ENCODE data around the gene VRK1.

The VRK1 gene

DNA sequence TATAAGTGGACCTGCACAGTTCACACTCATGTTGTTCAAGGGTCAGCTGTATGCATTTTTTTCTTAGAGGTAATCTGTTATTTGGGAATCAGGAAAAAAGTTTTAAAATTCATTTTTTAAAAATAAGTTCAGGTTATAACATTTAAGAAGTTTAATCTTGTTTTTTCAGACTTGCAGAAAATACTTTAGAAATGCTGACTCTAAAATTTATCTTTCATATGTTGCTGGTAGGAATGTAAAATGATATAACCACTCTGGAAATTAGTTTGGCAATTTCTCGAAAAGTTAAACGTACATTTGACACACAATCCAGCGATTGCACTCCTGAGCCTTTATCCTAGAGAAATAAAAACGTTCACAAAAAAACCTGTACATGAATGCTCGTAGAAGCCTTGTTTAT lies 4.7 kb downstream of the VRK1 start:
- H3K36me3 ChIP-seq (ENCODE audit: control insufficient read depth in 1 of 2, insufficient read depth in 2 of 2, low read length in 2 of 2) = no peaks in the 10 kb centered on the region
- H3K27me3 ChIP-seq (ENCODE audit: control insufficient read depth in 1 of 2, insufficient read depth in 2 of 2, low read length in 2 of 2) = no peaks in the 10 kb centered on the region
- no peak overlapping the region for H3K27ac ChIP-seq (ENCODE audit: low read depth, low read length)
- no peaks in the 10 kb centered on the region for H3K9me3 ChIP-seq (ENCODE audit: control insufficient read depth in 1 of 2, low read length in 2 of 2)
- no peak overlapping the region for H3K4me3 ChIP-seq (ENCODE audit: low read depth in 1 of 2, low read length in 2 of 2)
- H3K9ac ChIP-seq (ENCODE audit: low read depth in 1 of 2, low read length in 2 of 2) = no peak overlapping the region
- peaks cover 9 to 18% of the 10 kb centered on the region in 2 donors for H3K4me1 ChIP-seq (ENCODE audit: control insufficient read depth in 1 of 2, insufficient read depth in 2 of 2, low read length in 2 of 2)

DNA sequence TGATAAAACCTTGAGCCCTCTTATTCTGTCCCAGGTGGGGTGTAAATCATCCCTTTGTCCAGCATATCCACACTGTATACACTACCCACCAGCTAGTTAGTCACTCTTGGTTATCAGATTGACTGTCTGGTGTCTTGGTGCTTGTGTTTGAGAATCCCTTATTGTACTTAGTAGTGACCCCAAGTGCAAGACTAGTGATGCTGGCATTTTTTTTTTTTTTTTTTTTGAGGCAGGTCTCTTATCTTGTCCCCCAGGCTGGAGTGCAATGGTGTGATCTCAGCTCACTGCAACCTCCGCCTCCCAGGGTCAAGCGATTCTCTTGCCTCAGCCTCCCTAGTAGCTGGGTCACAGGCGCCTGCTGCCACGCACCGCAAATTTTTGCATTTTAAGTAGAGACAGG lies 5.8 kb downstream of the VRK1 start:
- H3K4me3 ChIP-seq (ENCODE audit: low read depth in 1 of 2, low read length in 2 of 2) = no peak overlapping the region
- H3K9me3 ChIP-seq (ENCODE audit: control insufficient read depth in 1 of 2, low read length in 2 of 2) = no peaks in the 10 kb centered on the region
- H3K27ac ChIP-seq (ENCODE audit: low read depth, low read length) = no peak overlapping the region
- no peak overlapping the region for H3K9ac ChIP-seq (ENCODE audit: low read depth in 1 of 2, low read length in 2 of 2)
- H3K27me3 ChIP-seq (ENCODE audit: control insufficient read depth in 1 of 2, insufficient read depth in 2 of 2, low read length in 2 of 2) = no peaks in the 10 kb centered on the region
- no peaks in the 10 kb centered on the region for H3K36me3 ChIP-seq (ENCODE audit: control insufficient read depth in 1 of 2, insufficient read depth in 2 of 2, low read length in 2 of 2)
- H3K4me1 ChIP-seq (ENCODE audit: control insufficient read depth in 1 of 2, insufficient read depth in 2 of 2, low read length in 2 of 2) = peaks cover 5 to 16% of the 10 kb centered on the region in 2 donors

DNA sequence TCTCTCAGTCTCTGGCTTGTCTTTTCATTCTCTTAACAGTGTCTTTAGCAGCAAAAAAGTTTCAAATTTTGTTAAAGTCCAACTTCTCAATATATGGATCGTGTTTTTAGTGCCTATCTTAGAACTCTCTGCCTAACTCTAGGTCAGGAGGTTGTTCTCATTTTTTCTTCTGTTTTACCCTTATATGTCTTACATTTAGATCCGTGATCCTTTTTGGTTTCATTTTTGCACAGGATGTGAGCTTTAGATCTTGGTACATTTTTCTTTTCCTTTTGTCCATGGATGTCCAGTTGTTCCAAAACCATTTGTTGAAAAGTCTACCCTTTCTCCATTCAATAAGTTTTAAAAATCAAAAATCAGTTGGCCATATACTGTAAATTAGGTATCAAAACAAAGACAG lies 6.8 kb downstream of the VRK1 start:
- Histone ChIP-seq H3K9ac (ENCODE audit: low read depth in 1 of 2, low read length in 2 of 2) (no peak overlapping the region), H3K4me3 (ENCODE audit: low read depth in 1 of 2, low read length in 2 of 2) (no peak overlapping the region), H3K4me1 (ENCODE audit: control insufficient read depth in 1 of 2, insufficient read depth in 2 of 2, low read length in 2 of 2) (peaks cover 0 to 9% of the 10 kb centered on the region in 2 donors), H3K9me3 (ENCODE audit: control insufficient read depth in 1 of 2, low read length in 2 of 2) (no peaks in the 10 kb centered on the region), H3K27me3 (ENCODE audit: control insufficient read depth in 1 of 2, insufficient read depth in 2 of 2, low read length in 2 of 2) (no peaks in the 10 kb centered on the region), H3K27ac (ENCODE audit: low read depth, low read length) (no peak overlapping the region), H3K36me3 (ENCODE audit: control insufficient read depth in 1 of 2, insufficient read depth in 2 of 2, low read length in 2 of 2) (no peaks in the 10 kb centered on the region)

DNA sequence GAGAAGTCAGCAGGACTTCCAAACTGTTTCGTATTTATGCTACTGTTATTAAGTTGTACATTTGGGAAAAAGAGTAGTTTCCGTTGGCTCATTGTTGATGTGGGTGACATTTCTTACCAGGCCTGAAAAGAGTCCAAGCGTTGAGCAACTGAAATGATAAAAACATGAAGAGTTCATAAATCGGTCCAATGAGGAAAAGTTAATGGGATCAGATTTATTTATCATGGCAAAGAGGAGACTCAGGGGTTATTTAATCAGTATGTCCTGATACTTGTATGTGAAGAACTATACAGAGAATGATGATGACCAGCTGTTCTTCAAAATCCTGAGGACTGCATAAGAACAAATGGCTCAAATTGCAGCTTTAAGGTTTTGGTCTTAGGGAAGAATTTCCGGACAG lies 7.7 kb downstream of the VRK1 start:
- no peaks in the 10 kb centered on the region for H3K27me3 ChIP-seq (ENCODE audit: control insufficient read depth in 1 of 2, insufficient read depth in 2 of 2, low read length in 2 of 2)
- H3K9me3 ChIP-seq (ENCODE audit: control insufficient read depth in 1 of 2, low read length in 2 of 2) = no peaks in the 10 kb centered on the region
- no peak overlapping the region for H3K27ac ChIP-seq (ENCODE audit: low read depth, low read length)
- H3K4me1 ChIP-seq (ENCODE audit: control insufficient read depth in 1 of 2, insufficient read depth in 2 of 2, low read length in 2 of 2) = peaks cover 0 to 9% of the 10 kb centered on the region in 2 donors
- H3K4me3 ChIP-seq (ENCODE audit: low read depth in 1 of 2, low read length in 2 of 2) = no peak overlapping the region
- H3K9ac ChIP-seq (ENCODE audit: low read depth in 1 of 2, low read length in 2 of 2) = no peak overlapping the region
- no peaks in the 10 kb centered on the region for H3K36me3 ChIP-seq (ENCODE audit: control insufficient read depth in 1 of 2, insufficient read depth in 2 of 2, low read length in 2 of 2)

DNA sequence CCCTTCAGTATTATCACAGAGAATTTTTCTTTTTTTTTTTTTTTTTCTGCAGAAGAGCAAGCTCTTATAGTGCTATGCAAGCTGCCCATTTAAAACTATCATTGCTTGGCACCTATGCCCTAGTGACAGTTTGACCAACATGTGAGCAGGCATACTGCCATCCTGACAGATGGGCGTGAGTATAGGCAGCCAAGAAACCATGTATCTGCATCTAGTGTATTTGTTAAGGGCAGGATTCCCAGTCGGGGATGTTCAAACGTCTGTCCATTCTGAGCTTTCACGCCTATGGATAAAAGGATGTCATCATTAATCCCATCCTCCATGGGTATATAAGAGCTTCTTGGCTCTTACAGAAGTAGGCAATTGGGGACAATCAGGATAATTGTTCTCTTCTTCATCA lies 8.8 kb downstream of the VRK1 start:
- no peak overlapping the region for H3K4me3 ChIP-seq (ENCODE audit: low read depth in 1 of 2, low read length in 2 of 2)
- H3K27ac ChIP-seq (ENCODE audit: low read depth, low read length) = no peak overlapping the region
- H3K9me3 ChIP-seq (ENCODE audit: control insufficient read depth in 1 of 2, low read length in 2 of 2) = no peaks in the 10 kb centered on the region
- no peaks in the 10 kb centered on the region for H3K27me3 ChIP-seq (ENCODE audit: control insufficient read depth in 1 of 2, insufficient read depth in 2 of 2, low read length in 2 of 2)
- no peaks in the 10 kb centered on the region for H3K36me3 ChIP-seq (ENCODE audit: control insufficient read depth in 1 of 2, insufficient read depth in 2 of 2, low read length in 2 of 2)
- H3K4me1 ChIP-seq (ENCODE audit: control insufficient read depth in 1 of 2, insufficient read depth in 2 of 2, low read length in 2 of 2) = no peaks in the 10 kb centered on the region
- no peak overlapping the region for H3K9ac ChIP-seq (ENCODE audit: low read depth in 1 of 2, low read length in 2 of 2)

DNA sequence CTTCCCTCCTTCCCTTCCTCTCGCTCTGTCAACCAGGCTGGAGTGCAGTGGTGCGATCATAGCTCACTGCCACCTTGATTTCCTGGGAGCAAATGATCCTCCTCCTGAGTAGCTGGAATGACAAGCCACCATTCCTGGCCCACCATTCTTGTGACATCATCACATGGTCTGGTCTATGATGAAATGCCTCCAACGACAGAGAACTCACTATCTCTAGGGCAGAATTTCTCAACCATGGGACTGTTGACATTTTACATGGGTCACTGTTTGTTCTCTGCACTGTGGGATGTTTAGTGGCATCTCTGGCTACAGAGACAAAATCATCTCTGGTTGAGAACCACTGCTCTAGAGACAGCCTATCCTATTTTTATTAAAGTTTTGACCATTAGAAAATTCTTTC lies 9.7 kb downstream of the VRK1 start:
- Histone ChIP-seq H3K9ac (ENCODE audit: low read depth in 1 of 2, low read length in 2 of 2) (no peak overlapping the region), H3K27ac (ENCODE audit: low read depth, low read length) (no peak overlapping the region), H3K9me3 (ENCODE audit: control insufficient read depth in 1 of 2, low read length in 2 of 2) (no peaks in the 10 kb centered on the region), H3K36me3 (ENCODE audit: control insufficient read depth in 1 of 2, insufficient read depth in 2 of 2, low read length in 2 of 2) (no peaks in the 10 kb centered on the region), H3K27me3 (ENCODE audit: control insufficient read depth in 1 of 2, insufficient read depth in 2 of 2, low read length in 2 of 2) (no peaks in the 10 kb centered on the region), H3K4me1 (ENCODE audit: control insufficient read depth in 1 of 2, insufficient read depth in 2 of 2, low read length in 2 of 2) (no peaks in the 10 kb centered on the region), H3K4me3 (ENCODE audit: low read depth in 1 of 2, low read length in 2 of 2) (no peak overlapping the region)

DNA sequence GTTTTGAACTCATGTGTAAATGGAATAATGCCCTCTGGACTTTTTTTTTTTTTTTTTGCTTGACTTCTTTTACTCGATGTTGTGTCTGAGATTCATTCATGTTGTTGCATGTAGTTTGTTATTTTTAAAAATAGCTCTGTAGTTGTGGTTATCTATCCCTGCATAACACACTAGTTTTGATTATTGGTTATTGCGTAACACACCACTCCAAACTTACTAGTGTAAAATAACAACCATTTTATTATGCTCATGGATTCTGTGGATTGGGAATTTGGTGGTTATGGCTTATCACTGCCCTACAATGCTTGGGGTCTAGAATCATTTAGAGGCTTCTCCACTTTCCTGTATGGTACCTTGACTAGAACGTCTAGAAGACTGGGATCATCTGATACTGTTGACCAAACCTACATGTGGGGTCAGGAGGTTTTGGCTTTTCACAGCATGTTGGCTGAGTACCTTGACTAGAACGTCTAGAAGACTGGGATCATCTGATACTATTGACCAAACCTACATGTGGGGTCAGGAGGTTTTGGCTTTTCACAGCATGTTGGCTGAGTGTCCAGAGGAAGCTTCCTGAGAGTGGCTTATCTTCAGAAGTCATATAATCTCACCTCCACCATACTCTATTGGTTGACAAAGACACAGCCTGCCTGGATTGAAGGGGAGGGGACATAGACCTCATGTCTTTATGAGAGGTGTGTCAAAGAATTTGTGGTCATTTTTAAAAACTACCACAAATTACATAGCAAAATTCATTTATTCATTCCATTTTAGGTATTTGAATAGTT lies 11.6 kb downstream of the VRK1 start:
- Histone ChIP-seq H3K27ac (ENCODE audit: low read depth, low read length) (no peak overlapping the region), H3K27me3 (ENCODE audit: control insufficient read depth in 1 of 2, insufficient read depth in 2 of 2, low read length in 2 of 2) (no peaks in the 10 kb centered on the region), H3K36me3 (ENCODE audit: control insufficient read depth in 1 of 2, insufficient read depth in 2 of 2, low read length in 2 of 2) (no peaks in the 10 kb centered on the region), H3K4me1 (ENCODE audit: control insufficient read depth in 1 of 2, insufficient read depth in 2 of 2, low read length in 2 of 2) (no peaks in the 10 kb centered on the region), H3K9me3 (ENCODE audit: control insufficient read depth in 1 of 2, low read length in 2 of 2) (no peaks in the 10 kb centered on the region), H3K9ac (ENCODE audit: low read depth in 1 of 2, low read length in 2 of 2) (no peak overlapping the region), H3K4me3 (ENCODE audit: low read depth in 1 of 2, low read length in 2 of 2) (no peak overlapping the region)

DNA sequence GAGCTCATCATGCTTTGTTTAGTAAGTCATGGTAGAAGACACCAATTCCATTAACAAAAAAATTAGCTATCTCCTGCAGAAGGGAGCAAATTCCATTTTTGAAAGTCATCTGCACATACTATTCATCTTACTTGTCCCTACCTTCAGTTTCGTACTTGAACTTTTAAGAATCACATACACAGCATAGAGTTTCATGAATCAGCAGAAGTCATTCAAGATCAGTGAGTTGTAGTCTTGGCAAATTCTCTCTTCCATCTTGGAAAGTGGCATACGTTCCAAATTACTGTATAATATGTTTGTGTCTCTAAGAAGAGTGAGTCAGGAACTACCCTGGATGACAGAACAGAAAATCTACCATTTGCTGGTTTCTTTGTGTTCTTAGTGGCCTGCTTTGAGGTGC lies 14.1 kb downstream of the VRK1 start:
- Histone ChIP-seq H3K27ac (ENCODE audit: low read depth, low read length) (no peak overlapping the region), H3K9ac (ENCODE audit: low read depth in 1 of 2, low read length in 2 of 2) (no peak overlapping the region), H3K36me3 (ENCODE audit: control insufficient read depth in 1 of 2, insufficient read depth in 2 of 2, low read length in 2 of 2) (no peaks in the 10 kb centered on the region), H3K27me3 (ENCODE audit: control insufficient read depth in 1 of 2, insufficient read depth in 2 of 2, low read length in 2 of 2) (no peaks in the 10 kb centered on the region), H3K9me3 (ENCODE audit: control insufficient read depth in 1 of 2, low read length in 2 of 2) (no peaks in the 10 kb centered on the region), H3K4me3 (ENCODE audit: low read depth in 1 of 2, low read length in 2 of 2) (no peak overlapping the region), H3K4me1 (ENCODE audit: control insufficient read depth in 1 of 2, insufficient read depth in 2 of 2, low read length in 2 of 2) (no peaks in the 10 kb centered on the region)

DNA sequence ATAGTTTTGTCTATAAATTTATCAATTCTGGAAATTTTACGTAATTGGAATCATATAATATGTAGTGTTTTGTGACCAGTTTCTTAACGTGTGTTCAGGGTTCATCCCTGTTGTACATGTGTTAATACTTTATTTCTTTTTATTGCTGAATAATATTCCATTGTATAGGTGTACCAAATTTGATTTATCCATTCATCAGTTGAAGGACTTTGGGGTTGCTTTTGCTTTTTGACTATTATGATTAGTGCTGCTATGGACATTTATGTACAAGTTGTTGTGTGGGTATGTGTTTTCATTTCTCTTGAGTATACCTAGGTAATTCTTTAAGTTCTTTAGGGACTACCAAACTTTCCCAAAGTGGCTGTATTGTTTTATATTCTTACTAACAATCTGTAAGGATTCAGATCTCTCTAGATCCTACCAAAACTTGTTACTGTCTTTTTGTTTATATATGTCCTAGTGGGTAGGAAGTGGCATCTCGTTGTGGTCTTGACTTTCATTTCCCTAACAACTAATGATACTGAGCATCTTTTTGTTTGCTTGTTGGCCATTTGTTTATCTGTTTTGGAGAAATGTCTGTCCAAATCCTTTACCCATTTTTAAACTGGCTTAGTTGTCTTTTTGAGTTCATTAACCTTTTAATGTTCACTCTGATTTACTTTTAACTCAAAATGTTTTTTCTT lies 14.9 kb downstream of the VRK1 start:
- no peaks in the 10 kb centered on the region for H3K36me3 ChIP-seq (ENCODE audit: control insufficient read depth in 1 of 2, insufficient read depth in 2 of 2, low read length in 2 of 2)
- no peak overlapping the region for H3K4me3 ChIP-seq (ENCODE audit: low read depth in 1 of 2, low read length in 2 of 2)
- H3K4me1 ChIP-seq (ENCODE audit: control insufficient read depth in 1 of 2, insufficient read depth in 2 of 2, low read length in 2 of 2) = no peaks in the 10 kb centered on the region
- H3K27ac ChIP-seq (ENCODE audit: low read depth, low read length) = no peak overlapping the region
- H3K27me3 ChIP-seq (ENCODE audit: control insufficient read depth in 1 of 2, insufficient read depth in 2 of 2, low read length in 2 of 2) = no peaks in the 10 kb centered on the region
- no peak overlapping the region for H3K9ac ChIP-seq (ENCODE audit: low read depth in 1 of 2, low read length in 2 of 2)
- no peaks in the 10 kb centered on the region for H3K9me3 ChIP-seq (ENCODE audit: control insufficient read depth in 1 of 2, low read length in 2 of 2)

DNA sequence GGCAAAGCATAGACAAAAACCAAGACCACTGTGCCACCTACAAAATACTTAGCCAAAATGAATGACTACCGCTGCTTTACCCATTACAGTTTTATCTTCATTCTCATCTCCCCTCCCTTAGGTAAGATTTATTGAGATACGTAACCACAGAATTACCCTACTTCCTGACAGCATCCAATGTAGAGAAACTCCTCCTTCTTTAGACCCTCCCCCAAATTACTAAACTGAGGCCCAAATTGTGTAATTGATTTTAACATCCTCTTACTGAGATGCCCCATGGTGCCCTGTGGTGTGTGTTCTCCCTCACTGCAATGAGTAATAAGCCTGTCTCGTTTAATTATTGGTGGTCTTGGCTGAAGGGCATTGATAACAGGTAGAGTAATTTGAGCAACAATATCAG lies 19.1 kb downstream of the VRK1 start:
- no peaks in the 10 kb centered on the region for H3K27me3 ChIP-seq (ENCODE audit: control insufficient read depth in 1 of 2, insufficient read depth in 2 of 2, low read length in 2 of 2)

More for the DNA sequence above, 19.1 kb downstream of the VRK1 start:
- Histone ChIP-seq H3K36me3 (ENCODE audit: control insufficient read depth in 1 of 2, insufficient read depth in 2 of 2, low read length in 2 of 2) (no peaks in the 10 kb centered on the region), H3K9me3 (ENCODE audit: control insufficient read depth in 1 of 2, low read length in 2 of 2) (no peaks in the 10 kb centered on the region), H3K4me1 (ENCODE audit: control insufficient read depth in 1 of 2, insufficient read depth in 2 of 2, low read length in 2 of 2) (no peaks in the 10 kb centered on the region), H3K9ac (ENCODE audit: low read depth in 1 of 2, low read length in 2 of 2) (no peak overlapping the region), H3K27ac (ENCODE audit: low read depth, low read length) (no peak overlapping the region), H3K4me3 (ENCODE audit: low read depth in 1 of 2, low read length in 2 of 2) (no peak overlapping the region)
